ENCODE measurements around the gene HINFP. TPM values are rescaled to one million over a fixed set of nuclear protein-coding genes. Genes with fewer than 3 reads are reported as not detected.

The HINFP gene, protein sequence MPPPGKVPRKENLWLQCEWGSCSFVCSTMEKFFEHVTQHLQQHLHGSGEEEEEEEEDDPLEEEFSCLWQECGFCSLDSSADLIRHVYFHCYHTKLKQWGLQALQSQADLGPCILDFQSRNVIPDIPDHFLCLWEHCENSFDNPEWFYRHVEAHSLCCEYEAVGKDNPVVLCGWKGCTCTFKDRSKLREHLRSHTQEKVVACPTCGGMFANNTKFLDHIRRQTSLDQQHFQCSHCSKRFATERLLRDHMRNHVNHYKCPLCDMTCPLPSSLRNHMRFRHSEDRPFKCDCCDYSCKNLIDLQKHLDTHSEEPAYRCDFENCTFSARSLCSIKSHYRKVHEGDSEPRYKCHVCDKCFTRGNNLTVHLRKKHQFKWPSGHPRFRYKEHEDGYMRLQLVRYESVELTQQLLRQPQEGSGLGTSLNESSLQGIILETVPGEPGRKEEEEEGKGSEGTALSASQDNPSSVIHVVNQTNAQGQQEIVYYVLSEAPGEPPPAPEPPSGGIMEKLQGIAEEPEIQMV
- 10 to 100 TPM in 1 of 3 donors, 1 to 10 TPM in 2; 9.1 to 15.4 (median 9.7) TPM for polyA plus RNA-seq

DNA sequence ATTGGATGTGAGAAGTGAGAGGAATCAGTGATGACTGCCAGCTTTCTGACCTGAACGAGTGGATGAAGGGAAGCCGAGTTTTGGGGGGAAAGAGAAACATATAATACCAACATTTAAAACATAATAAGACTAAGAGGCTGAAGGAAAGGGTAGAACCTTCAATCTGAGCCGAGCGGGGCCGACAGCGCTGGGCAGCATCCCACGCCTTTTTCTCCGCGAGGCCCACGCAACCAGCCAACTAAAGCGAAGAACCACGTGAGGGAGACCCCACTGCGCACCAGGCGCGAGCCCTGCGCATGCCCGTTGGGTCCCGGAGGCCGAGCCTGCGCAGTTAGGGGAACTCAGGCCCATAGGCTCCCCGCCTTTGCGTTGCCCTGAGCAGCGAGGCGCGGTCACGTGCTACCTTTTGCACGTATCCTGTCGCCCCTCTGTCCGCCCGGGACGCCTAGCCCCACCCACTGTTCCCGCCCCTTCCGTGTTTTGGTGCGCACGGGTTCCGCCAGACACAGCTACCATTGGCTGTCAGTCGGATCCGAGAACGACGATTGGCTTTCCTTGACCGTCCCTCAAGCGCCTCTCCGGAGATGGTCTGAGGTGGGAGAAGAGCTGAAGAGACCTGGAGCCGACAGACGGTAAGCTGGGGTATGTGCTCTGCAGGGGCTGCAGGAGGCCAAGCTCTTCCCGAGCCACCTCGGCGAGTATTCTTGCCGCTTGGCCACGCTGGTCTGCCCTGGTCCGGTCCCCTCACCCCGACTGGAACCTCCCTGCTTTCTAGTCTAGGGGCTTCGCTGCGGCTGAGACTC, at the start of gene HINFP:
HINFP (plus strand) TSS at position 573 of the 803 bp plus-strand sequence. CDS start 5,365 bp downstream, outside the sequence.
- WGBS, 3 donors: 0 to 1% (median 1%) methylated on average over 54 of the region's 54 CpGs
- peak within 1 kb of the TSS; percentile 13 for H3K27ac ChIP-seq (ENCODE audit: low read depth, low read length)

DNA sequence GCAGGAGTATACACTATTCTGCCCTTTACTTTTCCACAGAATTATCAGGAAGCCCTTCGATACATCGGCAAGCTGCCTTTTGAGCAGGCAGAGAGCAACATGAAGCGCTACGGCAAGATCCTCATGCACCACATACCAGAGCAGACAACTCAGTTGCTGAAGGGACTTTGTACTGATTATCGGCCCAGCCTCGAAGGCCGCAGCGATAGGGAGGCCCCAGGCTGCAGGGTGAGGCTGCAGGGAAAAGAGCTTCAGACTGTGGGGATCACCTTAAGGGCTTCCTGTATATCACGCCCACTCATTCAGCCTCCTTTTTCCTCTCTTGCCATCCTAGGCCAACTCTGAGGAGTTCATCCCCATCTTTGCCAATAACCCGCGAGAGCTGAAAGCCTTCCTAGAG, 43.5 kb upstream of the HINFP start:
- whole genome bisulfite sequencing, 3 donors: 94% methylated on average over 11 of the region's 11 CpGs

DNA sequence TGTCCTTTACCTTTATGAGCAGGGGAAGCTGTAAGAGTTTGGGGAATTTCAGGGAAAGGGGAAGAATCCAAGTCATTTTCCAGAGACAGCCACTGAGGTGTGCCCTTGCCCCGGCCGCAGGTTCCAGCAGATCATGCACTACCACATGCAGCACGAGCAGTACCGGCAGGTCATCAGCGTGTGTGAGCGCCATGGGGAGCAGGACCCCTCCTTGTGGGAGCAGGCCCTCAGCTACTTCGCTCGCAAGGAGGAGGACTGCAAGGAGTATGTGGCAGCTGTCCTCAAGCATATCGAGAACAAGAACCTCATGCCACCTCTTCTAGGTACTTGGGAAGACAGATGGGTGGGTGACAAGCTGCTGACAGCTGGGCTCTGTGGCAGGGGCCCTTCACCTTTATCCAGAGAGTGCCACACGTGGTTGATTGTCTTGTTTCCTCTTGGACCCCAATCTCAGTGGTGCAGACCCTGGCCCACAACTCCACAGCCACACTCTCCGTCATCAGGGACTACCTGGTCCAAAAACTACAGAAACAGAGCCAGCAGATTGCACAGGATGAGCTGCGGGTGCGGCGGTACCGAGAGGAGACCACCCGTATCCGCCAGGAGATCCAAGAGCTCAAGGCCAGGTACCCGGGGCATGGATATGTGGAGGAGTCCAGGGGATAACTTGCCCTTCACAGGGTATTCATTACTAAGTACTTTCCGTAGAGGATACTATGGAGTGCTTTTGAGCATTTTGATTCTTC, 42.5 kb upstream of the HINFP start:
- 90 to 93% (median 91%) methylated on average over 19 of the region's 19 CpGs for WGBS, 3 donors
- H3K27ac ChIP-seq (ENCODE audit: low read depth, low read length): no peak overlapping the region

More for the DNA sequence above, 43.5 kb upstream of the HINFP start:
- H3K27ac ChIP-seq (ENCODE audit: low read depth, low read length): no peak overlapping the region

DNA sequence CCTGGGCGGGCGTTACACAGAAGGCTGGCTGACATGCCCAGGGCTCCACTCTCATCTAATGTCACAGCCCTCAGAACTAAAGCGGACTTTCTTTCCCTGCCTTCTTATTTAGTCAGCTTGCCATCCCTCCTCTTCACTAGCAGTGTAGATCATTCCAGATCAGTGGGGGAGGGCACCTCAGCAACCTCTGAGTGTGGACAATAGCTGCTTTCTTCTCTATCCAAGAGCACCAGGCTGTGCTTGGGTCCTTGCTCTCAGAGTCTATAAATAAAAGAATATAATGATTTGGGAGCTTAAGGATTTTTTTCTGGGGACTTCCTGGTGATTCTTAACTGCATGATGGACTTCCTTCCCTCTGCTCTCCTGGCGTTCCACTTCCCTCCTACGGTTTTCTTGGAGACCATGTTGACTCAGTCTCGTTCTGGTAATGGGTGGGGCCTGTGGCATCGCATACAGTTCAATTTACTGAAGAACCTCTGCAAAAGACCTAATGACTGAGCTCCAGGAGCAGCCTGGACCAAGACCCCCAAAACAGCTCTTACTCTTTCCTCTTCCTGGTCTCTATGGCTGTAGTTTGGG, 39.6 kb upstream of the HINFP start:
- WGBS, 3 donors: 63 to 70% (median 64%) methylated on average over 7 of the region's 7 CpGs

DNA sequence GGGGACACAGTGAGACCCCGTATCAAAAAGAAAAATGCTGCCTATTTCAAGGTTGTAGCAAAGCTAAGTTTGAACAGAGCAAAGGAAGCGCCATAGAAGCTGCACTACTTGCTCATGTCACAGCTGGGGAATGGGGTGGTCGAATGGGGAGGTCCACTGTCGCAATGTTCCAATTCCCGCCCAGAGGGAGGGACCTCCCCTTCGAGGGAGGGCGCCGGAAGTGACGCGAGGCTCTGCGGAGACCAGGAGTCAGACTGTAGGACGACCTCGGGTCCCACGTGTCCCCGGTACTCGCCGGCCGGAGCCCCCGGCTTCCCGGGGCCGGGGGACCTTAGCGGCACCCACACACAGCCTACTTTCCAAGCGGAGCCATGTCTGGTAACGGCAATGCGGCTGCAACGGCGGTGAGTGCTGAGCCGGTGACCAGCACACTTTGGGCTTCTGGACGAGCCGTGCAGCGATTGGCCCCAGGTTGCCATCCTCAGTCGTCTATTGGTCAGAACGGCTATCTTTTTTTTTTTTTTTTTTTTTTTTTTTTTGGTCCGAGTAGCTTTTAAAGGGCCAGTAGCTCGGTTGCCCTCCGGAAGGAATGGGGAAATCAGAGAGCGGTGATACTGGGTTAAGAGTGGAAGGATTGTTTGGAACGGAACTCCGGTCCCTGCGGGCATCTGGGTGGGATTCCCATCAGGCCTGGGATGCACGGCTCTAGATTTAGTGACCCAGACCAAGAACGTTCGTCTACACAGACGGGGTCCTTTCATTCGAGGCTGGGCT, 36.5 kb upstream of the HINFP start, which contains the start of gene HMBS:
HMBS (plus strand) TSS at position 219 of the 774 bp plus-strand sequence; CDS start at position 372, 153 bp downstream.
- H3K27ac ChIP-seq (ENCODE audit: low read depth, low read length): peak within 1 kb of the TSS; percentile 48
- 0 to 1% (median 1%) methylated on average over 45 of the region's 45 CpGs for WGBS, 3 donors

More for the DNA sequence above, 39.6 kb upstream of the HINFP start:
- no peak overlapping the region for H3K27ac ChIP-seq (ENCODE audit: low read depth, low read length)

DNA sequence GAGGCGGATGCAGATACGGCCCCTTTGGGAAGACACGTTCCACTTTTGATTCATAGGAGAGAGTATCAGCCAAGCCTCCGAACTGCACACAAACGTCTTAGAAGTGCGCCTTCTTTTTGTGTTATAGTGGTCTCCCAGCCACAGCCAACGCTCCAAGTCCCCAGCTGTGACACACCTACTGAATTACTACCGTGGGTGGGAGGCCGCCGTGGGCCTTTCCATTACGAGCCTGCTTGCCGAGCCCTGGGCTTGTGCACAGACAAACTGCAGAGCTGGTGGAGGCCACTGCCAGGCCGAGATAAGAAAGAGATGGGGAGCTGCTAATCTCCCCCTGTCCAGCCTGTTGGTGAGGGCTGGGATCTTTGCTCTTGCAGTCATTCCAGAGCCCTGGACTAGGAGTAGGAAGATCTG, 35.9 kb upstream of the HINFP start:
- H3K27ac ChIP-seq (ENCODE audit: low read depth, low read length): no peak overlapping the region
- 1 to 4% (median 3%) methylated on average over 13 of the region's 13 CpGs for WGBS, 3 donors

DNA sequence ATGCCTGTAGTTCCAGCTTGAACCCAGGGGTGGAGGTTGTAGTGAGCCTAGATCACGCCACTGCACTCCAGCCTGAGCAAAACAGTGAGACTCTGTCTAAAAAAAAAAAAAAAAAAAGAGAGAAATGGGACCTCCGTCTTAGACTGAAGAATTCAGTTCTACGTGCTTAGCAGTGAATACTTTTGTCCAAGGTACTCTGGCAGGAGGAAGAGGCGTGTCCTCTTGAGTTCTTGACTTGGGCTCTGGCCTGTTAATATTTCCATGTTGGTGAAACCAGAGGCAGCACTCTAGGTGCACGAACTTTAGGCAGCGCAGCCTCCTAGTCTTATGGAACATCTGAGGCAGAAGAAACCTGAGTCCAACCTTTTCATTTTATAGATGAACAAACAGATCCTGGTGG, 34.3 kb upstream of the HINFP start:
- WGBS, 3 donors: 85 to 89% (median 88%) methylated on average over 6 of the region's 6 CpGs

DNA sequence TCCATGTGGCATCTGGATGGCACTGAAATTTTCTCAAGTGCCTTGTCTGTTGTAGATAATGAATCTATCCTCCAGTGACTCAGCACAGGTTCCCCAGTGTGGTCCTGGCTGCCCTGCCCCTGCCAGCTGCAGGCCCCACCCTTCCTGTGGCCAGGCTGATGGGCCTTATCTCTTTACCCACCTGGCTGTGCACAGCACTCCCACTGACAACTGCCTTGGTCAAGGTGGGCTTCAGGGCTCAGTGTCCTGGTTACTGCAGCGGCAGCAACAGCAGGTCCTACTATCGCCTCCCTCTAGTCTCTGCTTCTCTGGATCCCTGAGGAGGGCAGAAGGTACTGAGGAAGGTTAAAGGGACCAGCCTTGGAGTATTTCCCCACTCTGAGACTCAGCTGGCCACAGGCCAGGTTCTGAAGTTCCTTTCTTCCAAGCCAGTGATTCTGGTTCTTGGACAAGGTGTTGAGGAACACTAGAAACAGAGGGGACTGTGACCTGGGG, 33.6 kb upstream of the HINFP start:
- 80 to 91% (median 88%) methylated on average over 2 of the region's 2 CpGs for WGBS, 3 donors
- H3K27ac ChIP-seq (ENCODE audit: low read depth, low read length): no peak overlapping the region

More for the DNA sequence above, 34.3 kb upstream of the HINFP start:
- H3K27ac ChIP-seq (ENCODE audit: low read depth, low read length): no peak overlapping the region

DNA sequence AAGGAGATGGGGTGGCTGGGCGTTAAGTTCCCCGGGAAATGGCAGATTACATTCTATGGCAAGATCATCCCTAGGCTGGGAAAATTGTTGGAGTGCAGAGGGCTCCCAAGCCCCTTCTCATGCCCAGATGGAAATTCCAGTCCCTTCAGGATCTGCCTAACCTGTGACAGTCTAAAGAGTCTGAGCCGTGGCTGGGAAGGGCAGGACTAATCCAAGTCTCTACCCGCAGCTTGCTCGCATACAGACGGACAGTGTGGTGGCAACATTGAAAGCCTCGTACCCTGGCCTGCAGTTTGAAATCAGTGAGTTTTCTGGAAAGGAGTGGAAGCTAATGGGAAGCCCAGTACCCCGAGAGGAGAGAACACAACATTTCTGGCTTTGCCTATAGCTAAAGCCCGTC, 33.0 kb upstream of the HINFP start:
- WGBS, 3 donors: 94 to 96% (median 94%) methylated on average over 9 of the region's 9 CpGs
- H3K27ac ChIP-seq (ENCODE audit: low read depth, low read length): no peak overlapping the region

DNA sequence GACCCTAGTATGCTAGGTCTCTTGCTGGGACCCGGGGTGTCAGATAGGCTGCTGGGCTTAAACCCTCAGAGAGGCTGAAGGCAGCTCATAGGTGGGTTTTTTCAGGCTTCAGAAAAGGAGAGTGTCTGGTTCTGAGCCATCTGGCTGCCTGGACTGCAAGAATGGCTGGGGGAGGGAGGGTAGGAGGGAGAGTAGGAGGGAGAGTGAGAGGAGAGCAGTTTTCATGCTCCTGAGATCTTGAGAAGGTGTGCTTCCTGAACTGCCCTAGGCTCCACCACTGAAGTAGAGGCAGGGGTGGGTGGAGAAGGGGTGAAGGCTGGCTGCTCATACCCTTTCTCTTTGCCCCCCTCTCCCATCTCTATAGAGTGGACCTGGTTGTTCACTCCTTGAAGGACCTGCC, 32.1 kb upstream of the HINFP start:
- 75 to 100% (median 100%) methylated on average over 1 of the region's 1 CpG for WGBS, 3 donors
- H3K27ac ChIP-seq (ENCODE audit: low read depth, low read length): no peak overlapping the region

DNA sequence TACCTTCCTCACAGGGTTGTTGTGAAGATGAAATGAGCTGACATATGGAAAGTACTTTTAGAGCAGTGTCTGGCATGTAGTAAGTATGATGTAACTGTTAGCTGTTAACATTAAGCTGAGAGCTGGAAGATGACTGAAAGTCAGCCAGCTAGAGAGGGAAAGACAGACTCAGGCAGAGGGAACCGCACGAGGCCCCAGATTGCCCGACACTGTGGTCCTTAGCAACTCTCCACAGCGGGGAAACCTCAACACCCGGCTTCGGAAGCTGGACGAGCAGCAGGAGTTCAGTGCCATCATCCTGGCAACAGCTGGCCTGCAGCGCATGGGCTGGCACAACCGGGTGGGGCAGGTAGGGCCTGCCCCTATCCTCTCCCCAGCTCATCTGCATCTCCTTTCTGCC, 30.2 kb upstream of the HINFP start:
- H3K27ac ChIP-seq (ENCODE audit: low read depth, low read length): no peak overlapping the region
- 85 to 92% (median 91%) methylated on average over 9 of the region's 9 CpGs for WGBS, 3 donors

DNA sequence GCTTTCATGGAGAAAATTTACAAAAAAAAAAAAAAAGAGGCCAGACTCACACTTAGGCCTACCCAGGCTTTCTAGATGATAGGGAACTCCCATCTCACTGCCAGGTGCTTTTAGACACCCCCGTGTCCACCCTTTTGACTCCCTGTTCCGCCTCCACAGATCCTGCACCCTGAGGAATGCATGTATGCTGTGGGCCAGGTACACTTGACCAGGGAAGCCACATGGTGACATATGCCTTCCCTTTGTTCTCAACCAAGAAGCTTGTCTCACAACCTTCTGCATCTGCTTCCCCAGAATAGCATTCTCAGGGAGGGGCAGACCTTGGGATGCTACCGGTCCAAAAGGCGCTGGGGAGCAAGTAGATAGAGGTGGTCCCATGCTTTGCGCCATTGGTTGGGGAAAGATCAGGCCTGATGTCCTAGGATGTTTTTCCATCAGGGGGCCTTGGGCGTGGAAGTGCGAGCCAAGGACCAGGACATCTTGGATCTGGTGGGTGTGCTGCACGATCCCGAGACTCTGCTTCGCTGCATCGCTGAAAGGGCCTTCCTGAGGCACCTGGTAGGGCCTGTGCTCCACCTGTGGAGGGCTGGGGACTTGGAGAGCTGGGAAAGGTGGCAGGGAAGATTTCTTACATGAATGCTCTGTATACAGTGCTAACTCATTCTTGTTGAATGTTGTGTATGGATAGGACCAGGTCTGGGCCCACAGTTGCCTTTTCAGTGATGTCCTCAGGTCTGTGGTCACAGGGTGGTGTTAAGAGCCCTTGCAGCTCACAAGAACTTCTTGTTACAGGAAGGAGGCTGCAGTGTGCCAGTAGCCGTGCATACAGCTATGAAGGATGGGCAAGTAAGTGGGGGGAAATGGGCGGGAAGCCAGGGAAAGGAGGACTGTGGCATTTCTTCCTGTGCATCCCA, 29.2 kb upstream of the HINFP start:
- WGBS, 3 donors: 83 to 88% (median 85%) methylated on average over 13 of the region's 13 CpGs
- H3K27ac ChIP-seq (ENCODE audit: low read depth, low read length): no peak overlapping the region

DNA sequence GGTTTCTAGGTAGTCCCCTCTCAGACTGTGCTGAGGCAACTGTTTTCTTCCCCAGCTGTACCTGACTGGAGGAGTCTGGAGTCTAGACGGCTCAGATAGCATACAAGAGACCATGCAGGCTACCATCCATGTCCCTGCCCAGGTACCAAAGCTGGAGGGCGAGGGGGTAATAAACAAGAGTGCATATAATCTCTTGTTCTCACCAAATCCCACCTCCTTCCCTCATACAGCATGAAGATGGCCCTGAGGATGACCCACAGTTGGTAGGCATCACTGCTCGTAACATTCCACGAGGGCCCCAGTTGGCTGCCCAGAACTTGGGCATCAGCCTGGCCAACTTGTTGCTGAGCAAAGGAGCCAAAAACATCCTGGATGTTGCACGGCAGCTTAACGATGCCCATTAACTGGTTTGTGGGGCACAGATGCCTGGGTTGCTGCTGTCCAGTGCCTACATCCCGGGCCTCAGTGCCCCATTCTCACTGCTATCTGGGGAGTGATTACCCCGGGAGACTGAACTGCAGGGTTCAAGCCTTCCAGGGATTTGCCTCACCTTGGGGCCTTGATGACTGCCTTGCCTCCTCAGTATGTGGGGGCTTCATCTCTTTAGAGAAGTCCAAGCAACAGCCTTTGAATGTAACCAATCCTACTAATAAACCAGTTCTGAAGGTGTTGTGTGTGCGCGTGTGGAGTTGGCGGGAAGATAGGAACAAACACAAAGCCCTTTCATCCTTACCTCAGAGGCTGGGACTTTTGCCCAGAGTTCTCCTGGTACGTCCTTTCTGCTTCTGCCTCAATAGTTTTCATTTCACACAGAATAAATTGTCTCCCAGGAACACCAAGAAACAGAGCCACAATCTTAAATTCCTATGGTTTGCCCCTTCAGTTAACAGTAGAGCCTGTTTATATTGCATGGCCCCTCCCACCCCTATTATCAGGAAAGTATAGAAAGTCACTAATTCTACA, 28.2 kb upstream of the HINFP start:
- WGBS, 3 donors: 44 to 64% (median 63%) methylated on average over 12 of the region's 12 CpGs
- H3K27ac ChIP-seq (ENCODE audit: low read depth, low read length): no peak overlapping the region

DNA sequence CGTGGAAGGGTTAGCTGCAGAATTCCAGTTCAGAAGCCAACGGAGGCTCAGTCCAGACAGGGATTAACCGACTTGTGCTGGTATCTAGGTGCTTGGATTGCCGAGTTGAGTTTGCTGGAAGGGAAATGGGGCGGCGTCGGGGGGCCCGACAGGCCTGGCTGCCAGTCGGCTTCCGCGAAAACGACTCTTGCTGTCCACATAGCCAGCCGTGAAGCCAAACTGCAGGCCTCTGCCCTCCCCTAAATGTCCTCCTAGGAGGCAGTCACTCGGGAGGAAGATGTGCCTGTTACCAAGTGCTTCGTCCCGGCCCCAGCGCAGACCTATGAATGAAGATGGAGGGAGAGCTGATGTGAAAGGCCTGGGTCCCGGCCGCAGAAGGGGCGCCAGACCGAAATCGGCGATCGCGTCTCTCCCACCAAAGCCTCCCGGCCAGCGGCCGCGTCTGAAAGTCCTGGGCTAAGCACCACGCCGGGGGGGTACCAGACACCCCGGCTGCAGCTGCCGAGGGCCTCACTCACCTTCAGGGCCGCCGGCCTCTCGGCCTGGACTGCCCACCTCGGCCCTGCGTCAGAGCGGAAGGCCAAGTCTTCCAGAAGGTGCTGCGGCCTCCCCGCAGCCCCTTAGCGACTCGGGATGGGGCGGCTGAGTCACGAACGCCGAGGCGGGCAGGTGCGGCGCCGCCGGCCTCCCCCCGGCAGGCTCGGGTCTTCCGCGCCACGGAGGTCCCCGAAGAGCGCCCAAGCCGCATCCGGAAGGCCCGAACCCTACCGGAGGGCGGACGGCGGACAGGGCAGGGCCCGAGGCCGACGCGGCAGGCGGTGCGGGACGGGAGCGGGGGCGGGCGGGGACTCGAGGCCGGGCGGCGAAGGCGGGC, 27.2 kb upstream of the HINFP start:
- WGBS, 3 donors: 0 to 1% (median 1%) methylated on average over 52 to 81 of the region's 81 CpGs
- H3K27ac ChIP-seq (ENCODE audit: low read depth, low read length): no peak overlapping the region

DNA sequence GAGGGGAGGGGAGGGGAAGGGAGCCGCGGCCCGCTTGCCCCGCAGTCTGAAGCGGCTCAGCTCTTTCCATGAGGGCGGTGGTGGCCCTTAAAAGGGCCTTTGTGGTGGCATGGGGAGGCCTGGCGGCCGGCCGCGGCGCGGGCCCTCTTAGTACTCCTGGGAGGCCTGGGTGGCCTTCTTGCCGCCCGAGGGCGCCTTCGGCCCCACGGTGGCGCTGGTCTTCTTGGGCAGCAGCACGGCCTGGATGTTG, 26.6 kb upstream of the HINFP start:
- no peak overlapping the region for H3K27ac ChIP-seq (ENCODE audit: low read depth, low read length)
- WGBS, 3 donors: 0 to 1% (median 0%) methylated on average over 13 to 19 of the region's 19 CpGs
